Calu3 (cell line): ENCODE measurements around the gene FKBP15. TPM values are rescaled to one million over a fixed set of nuclear protein-coding genes. Genes with fewer than 3 reads are reported as not detected.

Source experiments
- BruUV-seq: library from RNA; stranded (reverse); fragments of 400-500 nt; replicated peaks from 2 replicates; lab custom pipeline; 2021; lab: Mats Ljungman, UMichigan
- CTCF ChIA-PET: fragments of 300-600 bp; sonication (Branson Sonifier 250); formaldehyde crosslinking; loops from one replicate; lab custom pipeline; 2022; ENCODE audit warnings: antibody characterized with exemption; lab: Charles Lee
- DNase-seq: peaks from one replicate; pipeline ENCODE4 v3.0.0; 2022
- H3K27ac Mint-ChIP-seq: one replicate; pipeline ENCODE4 v1.8.0; 2022; ENCODE audit warnings: mixed read lengths; ENCODE audit not compliant: unreplicated experiment
- H3K27me3 Mint-ChIP-seq: one replicate; pipeline ENCODE4 v1.8.0; 2022; ENCODE audit warnings: mixed read lengths; ENCODE audit not compliant: unreplicated experiment
- H3K36me3 Mint-ChIP-seq: one replicate; pipeline ENCODE4 v1.8.0; 2022; ENCODE audit warnings: mild to moderate bottlenecking, moderate library complexity, mixed read lengths; ENCODE audit not compliant: insufficient read depth, unreplicated experiment
- H3K4me1 Mint-ChIP-seq: one replicate; pipeline ENCODE4 v1.8.0; 2022; ENCODE audit warnings: mild to moderate bottlenecking, low read depth, mixed read lengths; ENCODE audit not compliant: unreplicated experiment
- H3K4me3 Mint-ChIP-seq: one replicate; pipeline ENCODE4 v1.8.0; 2022; ENCODE audit warnings: mild to moderate bottlenecking, low read depth, moderate library complexity, mixed read lengths; ENCODE audit not compliant: unreplicated experiment
- H3K9me3 Mint-ChIP-seq: one replicate; pipeline ENCODE4 v1.8.0; 2022; ENCODE audit warnings: low read depth, mixed read lengths; ENCODE audit not compliant: unreplicated experiment
- CTCF ChIP-seq: fragments of 200-600 bp; IDR thresholded peaks from one replicate; pipeline ENCODE4 v1.8.0; 2022; ENCODE audit warnings: antibody characterized with exemption; ENCODE audit not compliant: unreplicated experiment
- intact Hi-C: fragments of 100-400 bp; cut with micrococcal nuclease; formaldehyde crosslinking; loops from one replicate; pipeline ENCODE4 v1.10.0; 2022; ENCODE audit not compliant: unreplicated experiment
- total RNA-seq: library from RNA; stranded (reverse); gene quantifications from 2 replicates; pipeline ENCODE4 v1.2.3, GENCODE V29; 2022

The FKBP15 gene
- total RNA-seq, 1 experiment from 2014 or later, result 19.2 TPM

- no peaks in the 10 kb centered on the region for H3K4me1 Mint-ChIP-seq
- intact Hi-C loops, result no loop called here
- H3K27ac Mint-ChIP-seq, result no peak overlapping the region
- no peak overlapping the region for H3K4me3 Mint-ChIP-seq
- no peaks in the 10 kb centered on the region for H3K36me3 Mint-ChIP-seq
- DNase-seq, result no peak
- no TSS peak for BruUV-seq
- peaks cover 22% of the 10 kb centered on the region for H3K27me3 Mint-ChIP-seq
- TF ChIP-seq CTCF, result no peak
- CTCF ChIA-PET, result no interaction called here
- no peaks in the 10 kb centered on the region for H3K9me3 Mint-ChIP-seq
These were observed 82.3 kb downstream of the FKBP15 start for GRCh38 chr9:113138760-113139159.

DNA sequence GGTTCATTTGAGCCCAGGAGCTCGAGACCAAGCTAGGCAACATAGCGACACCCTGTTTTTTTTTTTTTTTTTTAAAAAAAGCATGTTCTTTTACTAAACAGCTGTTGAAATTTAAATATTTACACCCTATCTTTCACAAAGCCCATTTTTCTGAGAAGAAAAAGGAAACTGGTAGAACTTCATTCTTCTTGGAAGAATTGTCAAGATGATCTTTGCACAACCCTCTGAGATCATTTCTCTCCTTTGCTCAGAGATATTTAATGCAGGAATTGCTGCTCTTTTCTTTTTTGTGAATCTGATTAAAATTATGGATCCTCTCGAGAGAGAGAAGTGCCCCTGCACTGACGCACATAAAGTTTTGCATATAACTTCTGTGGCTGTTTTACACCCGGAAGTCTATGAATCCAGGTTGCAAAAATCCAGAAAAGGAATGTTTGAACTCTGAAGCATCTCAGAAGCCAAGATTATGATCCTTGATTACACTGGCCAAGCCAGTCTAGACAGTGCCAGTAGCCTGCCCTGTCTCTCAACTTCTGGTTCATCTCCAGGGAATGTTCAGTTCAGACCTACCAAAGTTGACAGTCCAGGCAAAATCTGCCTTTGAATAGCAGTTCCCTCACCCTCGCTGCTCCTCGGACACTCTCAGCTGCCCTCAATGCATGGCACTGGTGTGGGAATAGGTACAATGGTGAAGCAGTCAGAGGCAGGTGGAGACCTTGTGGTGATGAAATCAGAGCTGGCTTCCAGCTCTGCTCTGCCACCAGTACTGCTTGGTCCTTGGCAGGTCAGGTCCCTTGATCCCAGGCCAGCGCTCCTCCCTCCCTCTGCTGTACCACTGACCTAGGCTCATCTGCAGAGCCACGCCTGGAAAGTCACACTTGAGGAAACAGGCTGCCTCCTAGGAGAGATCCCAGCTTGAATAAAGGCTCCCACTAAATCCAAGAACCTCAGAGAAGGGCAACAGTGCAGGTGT lies 83.6 kb downstream of the FKBP15 start:
- no peaks in the 10 kb centered on the region for H3K4me1 Mint-ChIP-seq
- H3K27me3 Mint-ChIP-seq, result peaks cover 30% of the 10 kb centered on the region
- no peak for TF ChIP-seq CTCF
- H3K4me3 Mint-ChIP-seq, result no peak overlapping the region
- no peak for DNase-seq
- intact Hi-C loops, result no loop called here
- no peak overlapping the region for H3K27ac Mint-ChIP-seq
- H3K9me3 Mint-ChIP-seq, result no peaks in the 10 kb centered on the region
- BruUV-seq, result no TSS peak
- CTCF ChIA-PET, result interaction anchor here (0.7 kb wide), 1 partner anchor 594 kb away, joined by 3 read pairs; no protein-coding TSS in a partner anchor
- no peaks in the 10 kb centered on the region for H3K36me3 Mint-ChIP-seq

- Mint-ChIP-seq H3K27me3 (peaks cover 58% of the 10 kb centered on the region), H3K9me3 (no peaks in the 10 kb centered on the region), H3K27ac (no peak overlapping the region), H3K4me1 (no peaks in the 10 kb centered on the region), H3K36me3 (no peaks in the 10 kb centered on the region), H3K4me3 (no peak overlapping the region)
- no TSS peak for BruUV-seq
- CTCF ChIA-PET, result interaction anchor here (0.6 kb wide), 1 partner anchor 414 kb away, joined by 9 read pairs; the partner anchor contains the start of gene INIP
- intact Hi-C loops, result no loop called here
- no peak for TF ChIP-seq CTCF
- DNase-seq, result no peak
These were observed 89.4 kb downstream of the FKBP15 start for GRCh38 chr9:113131689-113132151.

DNA sequence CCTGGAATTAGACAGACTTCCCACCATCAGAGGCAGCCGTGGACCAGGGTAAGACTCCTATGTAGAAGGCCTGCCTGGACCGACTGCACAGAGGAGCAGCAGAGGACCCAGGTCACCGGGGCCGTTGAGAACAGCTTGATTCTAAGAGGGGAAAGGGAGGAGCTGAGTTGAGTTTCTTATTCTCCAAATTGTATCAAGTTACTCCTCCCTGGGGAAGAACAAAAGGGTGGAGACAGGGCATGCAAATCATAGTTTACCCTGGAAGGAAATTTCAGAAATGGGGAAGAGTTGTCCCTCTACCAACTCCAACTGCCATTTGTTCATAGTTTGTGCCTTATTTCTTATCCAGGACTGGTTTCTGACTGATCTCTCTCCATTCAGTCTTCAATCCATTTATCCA lies 91.2 kb downstream of the FKBP15 start:
- intact Hi-C loops, result no loop called here
- Mint-ChIP-seq H3K27ac (no peak overlapping the region), H3K27me3 (peaks cover 53% of the 10 kb centered on the region), H3K36me3 (no peaks in the 10 kb centered on the region), H3K4me1 (no peaks in the 10 kb centered on the region), H3K9me3 (no peaks in the 10 kb centered on the region), H3K4me3 (no peak overlapping the region)
- no peak for TF ChIP-seq CTCF
- BruUV-seq, result no TSS peak
- DNase-seq, result no peak
- CTCF ChIA-PET, result no interaction called here
